GM18517 (cell line): ENCODE data around the gene DDAH2.
"Not testable (repeated sequence)": the region's sequence is repeated elsewhere in the genome, so short reads cannot be mapped to it uniquely, and the experiment has no call there.

Experiments
- ATAC-seq: cut with Tn5 transposase; IDR thresholded peaks from one replicate; pipeline ENCODE4 v1.9.1; 2021; ENCODE audit warnings: mild to moderate bottlenecking, moderate library complexity; ENCODE audit not compliant: unreplicated experiment

The DDAH2 gene

GRCh38 chr6:31715022-31715958 is 13.8 kb downstream of the DDAH2 start, which contains the start of gene LY6G6D:
TSS of gene LY6G6D (plus strand) at chr6:31715348. CDS start at chr6:31715356, 8 bp downstream.
- no peak for ATAC-seq

- ATAC-seq, result no peak
Measured at GRCh38 chr6:31713991-31714684, 15.0 kb downstream of the DDAH2 start.

- no peak for ATAC-seq
Measured at GRCh38 chr6:31713465-31713864, 15.6 kb downstream of the DDAH2 start.

- no peak for ATAC-seq
Measured at GRCh38 chr6:31712296-31712695, 16.8 kb downstream of the DDAH2 start.

- no peak for ATAC-seq
Measured at GRCh38 chr6:31711233-31711632, 17.9 kb downstream of the DDAH2 start.

- ATAC-seq, result no peak
Measured at GRCh38 chr6:31710523-31711219, 18.4 kb downstream of the DDAH2 start.

GRCh38 chr6:31709157-31709556 is 19.9 kb downstream of the DDAH2 start:
- not testable (repeated sequence) for ATAC-seq

GRCh38 chr6:31708224-31708623 is 20.9 kb downstream of the DDAH2 start:
- ATAC-seq, result no peak

GRCh38 chr6:31707701-31708100 is 21.4 kb downstream of the DDAH2 start:
- no peak for ATAC-seq

GRCh38 chr6:31706599-31706998 is 22.5 kb downstream of the DDAH2 start, which contains the start of gene LY6G6F:
TSS of gene LY6G6F (plus strand) at chr6:31706866. CDS start at chr6:31706907, 41 bp downstream.
- ATAC-seq, result no peak

- no peak for ATAC-seq
Measured at GRCh38 chr6:31705931-31706330, 23.2 kb downstream of the DDAH2 start.

GRCh38 chr6:31702819-31703716 is 26.0 kb downstream of the DDAH2 start, which contains the start of gene ABHD16A:
TSS of gene ABHD16A (minus strand) at chr6:31703324. CDS start at chr6:31703281, 43 bp downstream.
- peak; percentile 81 for ATAC-seq

GRCh38 chr6:31702405-31702818 is 26.7 kb downstream of the DDAH2 start:
- ATAC-seq, result no peak

GRCh38 chr6:31701666-31702404 is 27.3 kb downstream of the DDAH2 start:
- no peak for ATAC-seq

GRCh38 chr6:31700740-31701401 is 28.2 kb downstream of the DDAH2 start:
- ATAC-seq, result no peak

GRCh38 chr6:31697555-31697954 is 31.5 kb downstream of the DDAH2 start:
- ATAC-seq, result no peak

GRCh38 chr6:31693535-31693934 is 35.6 kb downstream of the DDAH2 start:
- no peak for ATAC-seq

- no peak for ATAC-seq
Measured at GRCh38 chr6:31692886-31693285, 36.2 kb downstream of the DDAH2 start.

- no peak for ATAC-seq
Measured at GRCh38 chr6:31692353-31692752, 36.7 kb downstream of the DDAH2 start.
